Transverse colon (tissue), 4 donors: ENCODE measurements around the gene AIPL1. TPM values are rescaled to one million over a fixed set of nuclear protein-coding genes. Genes with fewer than 3 reads are reported as not detected.

Experiments used
- DNase-seq: peaks from one replicate; pipeline ENCODE4 v3.0.0-alpha.2; 2019
- H3K27ac ChIP-seq, 4 donors: fragments of 200-600 bp; sonication (generic); 2 replicates each; pipeline ENCODE4 v1.5.1; 2016 to 2018; ENCODE audit warnings: inconsistent platforms in 4 of 4
- H3K27me3 ChIP-seq: fragments of 200-600 bp; sonication (generic); 2 replicates; pipeline ENCODE4 v1.5.1; 2017; ENCODE audit warnings: inconsistent platforms
- H3K36me3 ChIP-seq, 4 donors: fragments of 200-600 bp; sonication (generic); 2 replicates each; pipeline ENCODE4 v1.5.1; 2017 to 2019; ENCODE audit warnings: inconsistent platforms in 4 of 4
- H3K4me1 ChIP-seq, 4 donors: fragments of 200-600 bp; sonication (generic); 2 replicates each; pipeline ENCODE4 v1.5.1; 2017 to 2020; ENCODE audit warnings: inconsistent platforms in 4 of 4
- H3K4me3 ChIP-seq, 4 donors: fragments of 200-600 bp; sonication (generic); 1 replicate in 1 of 4; 2 replicates in 3 of 4; pipeline versions ENCODE4 v1.5.1 to v1.6.1; 2017 to 2019; ENCODE audit warnings: inconsistent platforms in 4 of 4
- H3K9me3 ChIP-seq, 2 donors: fragments of 200-600 bp; sonication (generic); 2 replicates each; pipeline ENCODE4 v1.5.1; 2017 to 2019; ENCODE audit warnings: inconsistent platforms in 2 of 2
- CTCF ChIP-seq, 5 experiments: fragments of 200-600 bp in 3 of 5; fragments of 450-650 bp in 2 of 5; sonication (generic) in 3 of 5; IDR thresholded peaks; 1 replicate in 2 of 5; 2 replicates in 3 of 5; pipeline ENCODE4 v1.5.1; 2016 to 2017; ENCODE audit warnings: antibody characterized with exemption in 5 of 5, inconsistent platforms in 3 of 5, mild to moderate bottlenecking in 2 of 5, moderate library complexity in 1 of 5
- EP300 ChIP-seq: sonication (generic); formaldehyde crosslinking; IDR thresholded peaks from one replicate; pipeline ENCODE4 v1.6.1; 2017; ENCODE audit warnings: antibody characterized with exemption, low read depth
- POLR2A ChIP-seq: fragments of 450-650 bp; IDR thresholded peaks from one replicate; pipeline ENCODE4 v1.6.1; 2016; ENCODE audit warnings: antibody characterized with exemption, mild to moderate bottlenecking, moderate library complexity
- POLR2AphosphoS5 ChIP-seq, 3 donors: sonication (generic); formaldehyde crosslinking; IDR thresholded peaks; one replicate each; pipeline ENCODE4 v1.6.1; 2016; ENCODE audit warnings: antibody characterized with exemption in 3 of 3
- WGBS, 2 donors: methylation state at CpG; one replicate each; pipeline ENCODE4 v1.1.5; 2018; ENCODE audit warnings: low coverage in 1 of 2; 5-methylcytosine and 5-hydroxymethylcytosine counted together
- in situ Hi-C, 4 donors: fragments of 200-750 bp; cut with MboI; loops; one replicate each; pipeline versions ENCODE4 v1.15.0 to v1.15.1; 2017; ENCODE audit warnings: low sequenced_read_pairs in 3 of 4, low pct_ligation_motif_present in 1 of 4, low pct_unique_long_range_greater_than_20kb in 1 of 4
- intact Hi-C: fragments of 100-400 bp; cut with DNase I; formaldehyde crosslinking; loops from one replicate; pipeline ENCODE4 v1.15.1; 2023; ENCODE audit warnings: low total_unique reads
- total RNA-seq, 4 donors: library from RNA; depleted of rRNA; stranded (reverse); fragments of >200 nt; gene quantifications; one replicate each; pipeline ENCODE4 v1.1.0, GENCODE V29; 2016

AIPL1 gene
- total RNA-seq, 4 donors from 2014 or later: not detected

- no peak for TF ChIP-seq CTCF (IDR thresholded peaks at IDR 0.05)
- TF ChIP-seq EP300: no peak
- no peak for TF ChIP-seq POLR2AphosphoS5 (IDR thresholded peaks at IDR 0.05)
- no peak for TF ChIP-seq POLR2A
- Histone ChIP-seq H3K36me3 (no peaks in the 10 kb centered on the region), H3K27ac (no peak overlapping the region), H3K4me1 (peaks cover 0 to 16% (median 14%) of the 10 kb centered on the region in 4 donors), H3K9me3 (no peaks in the 10 kb centered on the region), H3K4me3 (no peak overlapping the region), H3K27me3 (no peaks in the 10 kb centered on the region)
- 92% methylated on average over 9 of the region's 9 CpGs; no CpG with 5 or more reads in 1 of the 2 donors for WGBS, 2 donors
- in situ Hi-C loops (no loop called here), intact Hi-C loops (no loop called here)
- DNase-seq: no peak
Observed at GRCh38 chr17:6446516-6447100, 11.7 kb upstream of the AIPL1 start.

GRCh38 chr17:6444571-6445335 lies 9.8 kb upstream of the AIPL1 start:
- Histone ChIP-seq H3K9me3 (no peaks in the 10 kb centered on the region), H3K4me1 (peaks cover 0 to 16% (median 14%) of the 10 kb centered on the region in 4 donors), H3K36me3 (no peaks in the 10 kb centered on the region), H3K27ac (peak overlapping the region in 2 of 4 donors; percentile 69 to 78), H3K27me3 (peaks cover 4% of the 10 kb centered on the region), H3K4me3 (peak overlapping the region; percentile 14 to 70 (median 42))
- TF ChIP-seq POLR2AphosphoS5 (IDR thresholded peaks at IDR 0.05) (no peak), POLR2A (no peak), CTCF (IDR thresholded peaks at IDR 0.05) (no peak), EP300 (no peak)
- intact Hi-C loops (no loop called here), in situ Hi-C loops (no loop called here)
- no peak for DNase-seq
- 0 to 38% methylated on average over 3 to 36 of the region's 36 CpGs for WGBS, 2 donors

- 0 to 2% methylated on average over 1 to 56 of the region's 62 CpGs for WGBS, 2 donors
- DNase-seq: peak; percentile 94
- TF ChIP-seq POLR2A: no peak
- no peak for TF ChIP-seq CTCF (IDR thresholded peaks at IDR 0.05)
- peak in 2 of 3 donors; percentile 30 to 33 for TF ChIP-seq POLR2AphosphoS5 (IDR thresholded peaks at IDR 0.05)
- TF ChIP-seq EP300: no peak
- peak within 1 kb of the TSS; percentile 69 to 78 (median 71) for H3K27ac ChIP-seq
- H3K27me3 ChIP-seq: peaks cover 7% of the 10 kb centered on the region
- H3K4me1 ChIP-seq: peaks cover 0 to 16% (median 14%) of the 10 kb centered on the region in 4 donors
- intact Hi-C loops: no loop called here
- H3K4me3 ChIP-seq: peak within 1 kb of the TSS; percentile 36 to 70 (median 47)
- H3K36me3 ChIP-seq: no peaks in the 10 kb centered on the region
- in situ Hi-C loops: no loop called here
- no peaks in the 10 kb centered on the region for H3K9me3 ChIP-seq
Observed at GRCh38 chr17:6443692-6444570, 9.0 kb upstream of the AIPL1 start, which contains the start of gene PIMREG. PIMREG (plus strand) TSS chr17:6444455; CDS start chr17:6445111, 656 bp downstream.

GRCh38 chr17:6442775-6443174 lies 7.9 kb upstream of the AIPL1 start:
- TF ChIP-seq POLR2AphosphoS5 (IDR thresholded peaks at IDR 0.05) (no peak), CTCF (IDR thresholded peaks at IDR 0.05) (no peak), POLR2A (no peak), EP300 (no peak)
- in situ Hi-C loops: no loop called here
- no peaks in the 10 kb centered on the region for H3K9me3 ChIP-seq
- no peaks in the 10 kb centered on the region for H3K36me3 ChIP-seq
- no peak for DNase-seq
- no peak overlapping the region for H3K4me3 ChIP-seq
- WGBS, 2 donors: 65 to 76% methylated on average over 6 of the region's 6 CpGs
- H3K27me3 ChIP-seq: peaks cover 15% of the 10 kb centered on the region
- intact Hi-C loops: no loop called here
- H3K27ac ChIP-seq: no peak overlapping the region
- H3K4me1 ChIP-seq: peaks cover 0 to 16% (median 14%) of the 10 kb centered on the region in 4 donors
